ENCODE results near the gene OLIG2. TPM values are rescaled to one million over a fixed set of nuclear protein-coding genes. Genes with fewer than 3 reads are reported as not detected.

OLIG2 gene
- total RNA-seq, 1 donor from 2014 or later: not detected

DNA sequence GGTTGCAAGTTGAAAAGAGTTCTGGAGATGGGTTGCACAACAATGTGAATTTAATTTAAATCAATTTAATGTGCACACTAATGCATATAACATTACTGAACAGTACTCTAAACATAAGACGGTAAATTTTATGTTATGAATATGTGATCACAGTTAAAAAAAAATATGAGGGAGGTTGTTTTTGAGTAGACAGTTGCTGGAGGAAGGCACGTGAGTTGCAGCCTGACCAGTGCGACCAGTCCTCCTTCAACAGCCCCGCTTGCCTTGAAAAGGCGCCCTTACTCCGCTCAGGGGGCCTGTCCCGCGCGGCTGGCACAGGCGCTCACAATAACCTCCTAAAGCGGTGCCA lies 43.9 kb downstream of the OLIG2 start:
- Mint-ChIP-seq H3K27me3 (peaks cover 82% of the 10 kb centered on the region), H3K4me1 (peaks cover 10% of the 10 kb centered on the region), H3K27ac (no peak overlapping the region), H3K36me3 (ENCODE audit: low read depth) (no peaks in the 10 kb centered on the region), H3K9me3 (peaks cover 7% of the 10 kb centered on the region), H3K4me3 (peak overlapping the region; percentile 55)
- intact Hi-C loops (cut with micrococcal nuclease): no loop called here
- DNase-seq: no peak

DNA sequence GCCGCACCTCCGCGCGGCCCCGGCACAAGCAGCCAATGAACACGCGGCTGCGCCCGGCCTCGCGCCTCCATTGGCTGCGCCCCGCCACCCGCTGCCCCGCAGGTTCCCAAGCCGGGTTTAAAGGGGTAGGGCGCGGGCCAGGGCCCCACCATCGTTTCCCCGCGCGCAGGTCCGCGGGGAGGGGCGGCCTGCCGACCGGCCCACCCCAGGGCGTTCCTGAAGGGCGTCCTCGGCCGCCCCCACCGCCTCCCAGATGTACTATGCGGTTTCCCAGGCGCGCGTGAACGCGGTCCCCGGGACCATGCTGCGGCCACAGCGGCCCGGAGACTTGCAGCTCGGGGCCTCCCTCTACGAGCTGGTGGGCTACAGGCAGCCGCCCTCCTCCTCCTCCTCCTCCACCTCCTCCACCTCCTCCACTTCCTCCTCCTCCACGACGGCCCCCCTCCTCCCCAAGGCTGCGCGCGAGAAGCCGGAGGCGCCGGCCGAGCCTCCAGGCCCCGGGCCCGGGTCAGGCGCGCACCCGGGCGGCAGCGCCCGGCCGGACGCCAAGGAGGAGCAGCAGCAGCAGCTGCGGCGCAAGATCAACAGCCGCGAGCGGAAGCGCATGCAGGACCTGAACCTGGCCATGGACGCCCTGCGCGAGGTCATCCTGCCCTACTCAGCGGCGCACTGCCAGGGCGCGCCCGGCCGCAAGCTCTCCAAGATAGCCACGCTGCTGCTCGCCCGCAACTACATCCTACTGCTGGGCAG lies 44.4 kb downstream of the OLIG2 start, which contains the start of gene OLIG1:
Gene OLIG1, plus strand, starts transcription at position 148 of the 750 bp plus-strand sequence. Its CDS starts 106 bp downstream, at position 254.
- H3K27me3 Mint-ChIP-seq: peaks cover 82% of the 10 kb centered on the region
- H3K27ac Mint-ChIP-seq: no peak within 1 kb of the TSS
- H3K9me3 Mint-ChIP-seq: peaks cover 7% of the 10 kb centered on the region
- H3K36me3 Mint-ChIP-seq (ENCODE audit: low read depth): no peaks in the 10 kb centered on the region
- intact Hi-C loops (cut with micrococcal nuclease): loop anchor here (2.0 kb wide), 1 partner anchor 41 kb away; no protein-coding TSS in a partner anchor
- peak within 1 kb of the TSS; percentile 76 for H3K4me3 Mint-ChIP-seq
- DNase-seq: peak; percentile 73
- peaks cover 9% of the 10 kb centered on the region for H3K4me1 Mint-ChIP-seq

DNA sequence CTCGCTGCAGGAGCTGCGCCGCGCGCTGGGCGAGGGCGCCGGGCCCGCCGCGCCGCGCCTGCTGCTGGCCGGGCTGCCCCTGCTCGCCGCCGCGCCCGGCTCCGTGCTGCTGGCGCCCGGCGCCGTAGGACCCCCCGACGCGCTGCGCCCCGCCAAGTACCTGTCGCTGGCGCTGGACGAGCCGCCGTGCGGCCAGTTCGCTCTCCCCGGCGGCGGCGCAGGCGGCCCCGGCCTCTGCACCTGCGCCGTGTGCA lies 44.9 kb downstream of the OLIG2 start:
- DNase-seq: no peak
- Mint-ChIP-seq H3K4me1 (peaks cover 9% of the 10 kb centered on the region), H3K9me3 (peaks cover 7% of the 10 kb centered on the region), H3K4me3 (no peak overlapping the region), H3K36me3 (ENCODE audit: low read depth) (no peaks in the 10 kb centered on the region), H3K27ac (no peak overlapping the region), H3K27me3 (peaks cover 83% of the 10 kb centered on the region)
- intact Hi-C loops (cut with micrococcal nuclease): loop anchor here (2.0 kb wide), 1 partner anchor 42 kb away; no protein-coding TSS in a partner anchor

DNA sequence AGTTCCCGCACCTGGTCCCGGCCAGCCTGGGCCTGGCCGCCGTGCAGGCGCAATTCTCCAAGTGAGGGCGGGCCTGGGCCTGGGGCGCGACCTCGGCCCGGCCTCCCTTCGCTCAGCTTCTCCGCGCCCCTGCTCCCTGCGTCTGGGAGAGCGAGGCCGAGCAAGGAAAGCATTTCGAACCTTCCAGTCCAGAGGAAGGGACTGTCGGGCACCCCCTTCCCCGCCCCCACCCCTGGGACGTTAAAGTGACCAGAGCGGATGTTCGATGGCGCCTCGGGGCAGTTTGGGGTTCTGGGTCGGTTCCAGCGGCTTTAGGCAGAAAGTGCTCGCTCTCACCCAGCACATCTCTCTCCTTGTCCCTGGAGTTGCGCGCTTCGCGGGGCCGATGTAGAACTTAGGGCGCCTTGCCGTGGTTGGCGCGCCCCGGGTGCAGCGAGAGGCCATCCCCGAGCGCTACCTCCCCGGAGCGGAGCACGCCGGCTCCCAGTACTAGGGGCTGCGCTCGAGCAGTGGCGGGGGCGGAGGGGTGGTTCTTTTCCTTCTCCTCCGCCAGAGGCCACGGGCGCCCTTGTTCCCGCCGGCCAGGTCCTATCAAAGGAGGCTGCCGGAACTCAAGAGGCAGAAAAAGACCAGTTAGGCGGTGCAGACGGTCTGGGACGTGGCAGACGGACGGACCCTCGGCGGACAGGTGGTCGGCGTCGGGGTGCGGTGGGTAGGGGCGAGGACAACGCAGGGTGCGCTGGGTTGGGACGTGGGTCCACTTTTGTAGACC lies 45.4 kb downstream of the OLIG2 start:
- Mint-ChIP-seq H3K36me3 (ENCODE audit: low read depth) (no peaks in the 10 kb centered on the region), H3K27me3 (peaks cover 80% of the 10 kb centered on the region), H3K4me1 (peaks cover 9% of the 10 kb centered on the region), H3K27ac (no peak overlapping the region), H3K4me3 (peak overlapping the region; percentile 76), H3K9me3 (peaks cover 7% of the 10 kb centered on the region)
- intact Hi-C loops (cut with micrococcal nuclease): loop anchor here (2.0 kb wide), 1 partner anchor 42 kb away; no protein-coding TSS in a partner anchor
- DNase-seq: peak; percentile 64

DNA sequence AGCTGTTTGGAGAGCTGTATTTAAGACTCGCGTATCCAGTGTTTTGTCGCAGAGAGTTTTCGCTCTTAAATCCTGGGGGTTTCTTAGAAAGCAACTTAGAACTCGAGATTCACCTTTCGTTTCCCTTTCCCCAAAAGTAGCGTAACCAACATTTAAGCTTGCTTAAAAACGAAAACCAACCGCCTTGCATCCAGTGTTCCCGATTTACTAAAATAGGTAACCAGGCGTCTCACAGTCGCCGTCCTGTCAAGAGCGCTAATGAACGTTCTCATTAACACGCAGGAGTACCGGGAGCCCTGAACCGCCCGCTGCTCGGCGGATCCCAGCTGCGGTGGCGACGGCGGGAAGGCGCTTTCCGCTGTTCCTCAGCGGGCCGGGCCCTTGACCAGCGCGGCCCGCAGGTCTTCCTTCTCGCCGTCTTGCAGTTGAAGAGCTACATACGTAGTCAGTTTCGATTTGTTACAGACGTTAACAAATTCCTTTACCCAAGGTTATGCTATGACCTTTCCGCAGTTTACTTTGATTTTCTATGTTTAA lies 46.1 kb downstream of the OLIG2 start:
- H3K4me1 Mint-ChIP-seq: peaks cover 9% of the 10 kb centered on the region
- peak overlapping the region; percentile 76 for H3K4me3 Mint-ChIP-seq
- no peak overlapping the region for H3K27ac Mint-ChIP-seq
- no peaks in the 10 kb centered on the region for H3K36me3 Mint-ChIP-seq (ENCODE audit: low read depth)
- intact Hi-C loops (cut with micrococcal nuclease): loop anchor here (2.0 kb wide), 1 partner anchor 43 kb away; no protein-coding TSS in a partner anchor
- H3K27me3 Mint-ChIP-seq: peaks cover 78% of the 10 kb centered on the region
- H3K9me3 Mint-ChIP-seq: peaks cover 7% of the 10 kb centered on the region
- peak; percentile 64 for DNase-seq

DNA sequence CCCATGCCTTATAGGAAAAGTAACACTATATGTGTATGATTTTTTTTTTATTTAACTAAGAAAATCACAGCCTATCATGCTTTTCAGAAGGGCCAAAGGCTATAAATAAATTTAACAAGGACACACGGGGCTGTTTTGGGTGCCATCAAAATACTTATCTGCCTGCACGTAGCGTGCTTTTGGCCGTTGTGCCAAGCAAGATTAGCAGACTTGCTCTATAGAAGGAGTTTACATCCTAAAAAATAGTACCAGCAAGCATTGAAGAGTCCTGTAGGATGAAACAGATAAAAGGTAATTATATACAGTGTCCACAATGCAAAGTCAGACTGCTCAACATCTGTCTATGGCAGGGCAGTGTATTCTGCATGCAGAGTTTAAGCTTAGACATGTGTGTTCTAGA lies 47.9 kb downstream of the OLIG2 start:
- Mint-ChIP-seq H3K4me3 (no peak overlapping the region), H3K27ac (no peak overlapping the region), H3K9me3 (peaks cover 3% of the 10 kb centered on the region), H3K4me1 (peaks cover 9% of the 10 kb centered on the region), H3K36me3 (ENCODE audit: low read depth) (no peaks in the 10 kb centered on the region), H3K27me3 (peaks cover 73% of the 10 kb centered on the region)
- no peak for DNase-seq
- intact Hi-C loops (cut with micrococcal nuclease): no loop called here

DNA sequence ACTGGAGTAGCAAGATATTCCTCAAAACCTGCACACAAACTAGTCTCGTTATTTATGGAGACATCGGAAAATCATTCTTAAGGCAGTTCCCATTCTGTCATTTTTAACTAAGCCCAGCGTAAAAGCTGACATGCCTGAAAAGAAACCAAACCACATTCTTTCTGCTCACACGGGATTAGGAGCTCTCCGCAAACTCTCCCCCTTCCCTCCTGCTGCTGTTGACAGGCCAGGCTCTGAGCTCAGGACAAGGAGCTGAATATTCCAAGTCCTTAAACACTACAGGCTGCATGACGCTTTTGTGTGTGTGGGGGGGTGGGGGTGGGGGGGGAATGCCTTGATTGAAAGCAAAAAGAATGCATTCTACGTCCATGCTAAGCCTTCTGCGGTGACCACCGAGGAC lies 49.4 kb downstream of the OLIG2 start:
- H3K4me1 Mint-ChIP-seq: peaks cover 9% of the 10 kb centered on the region

DNA sequence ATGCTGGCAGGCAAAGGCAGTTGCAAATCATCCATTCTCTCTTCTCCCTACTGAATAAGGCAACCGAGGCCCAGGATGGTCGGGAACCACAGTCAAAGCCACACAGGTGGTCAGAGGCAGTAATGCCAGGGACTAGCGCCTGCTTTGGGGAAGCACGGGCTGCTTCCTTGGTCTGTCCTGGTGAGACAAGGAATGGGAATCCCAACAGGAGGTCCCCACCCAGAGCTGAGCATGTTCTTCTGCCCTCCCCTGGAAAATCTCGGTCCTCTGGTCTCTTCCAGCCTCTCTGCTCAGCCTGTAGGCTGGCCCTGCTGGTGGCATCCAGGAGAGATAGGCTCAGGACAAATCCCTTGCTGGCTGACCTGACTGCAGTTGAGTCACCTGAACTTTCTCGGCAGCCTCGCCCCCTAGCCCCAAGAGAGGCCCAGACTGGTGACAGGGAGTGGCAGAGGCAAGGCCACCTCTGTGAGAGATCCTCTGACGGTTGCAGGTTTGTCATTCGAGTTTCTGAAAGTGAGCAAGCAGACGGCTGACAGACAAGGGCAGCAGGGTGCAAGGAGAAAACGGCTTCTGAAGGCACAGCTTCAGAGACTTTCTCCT lies 50.0 kb downstream of the OLIG2 start:
- H3K27me3 Mint-ChIP-seq: peaks cover 68% of the 10 kb centered on the region
- no peaks in the 10 kb centered on the region for H3K9me3 Mint-ChIP-seq
- DNase-seq: no peak
- peaks cover 9% of the 10 kb centered on the region for H3K4me1 Mint-ChIP-seq
- intact Hi-C loops (cut with micrococcal nuclease): no loop called here
- no peak overlapping the region for H3K4me3 Mint-ChIP-seq
- H3K36me3 Mint-ChIP-seq (ENCODE audit: low read depth): no peaks in the 10 kb centered on the region
- H3K27ac Mint-ChIP-seq: no peak overlapping the region

More for the DNA sequence above, 49.4 kb downstream of the OLIG2 start:
- no peak for DNase-seq
- peaks cover 64% of the 10 kb centered on the region for H3K27me3 Mint-ChIP-seq
- no peak overlapping the region for H3K4me3 Mint-ChIP-seq
- no peaks in the 10 kb centered on the region for H3K9me3 Mint-ChIP-seq
- no peaks in the 10 kb centered on the region for H3K36me3 Mint-ChIP-seq (ENCODE audit: low read depth)
- H3K27ac Mint-ChIP-seq: no peak overlapping the region
- intact Hi-C loops (cut with micrococcal nuclease): no loop called here

DNA sequence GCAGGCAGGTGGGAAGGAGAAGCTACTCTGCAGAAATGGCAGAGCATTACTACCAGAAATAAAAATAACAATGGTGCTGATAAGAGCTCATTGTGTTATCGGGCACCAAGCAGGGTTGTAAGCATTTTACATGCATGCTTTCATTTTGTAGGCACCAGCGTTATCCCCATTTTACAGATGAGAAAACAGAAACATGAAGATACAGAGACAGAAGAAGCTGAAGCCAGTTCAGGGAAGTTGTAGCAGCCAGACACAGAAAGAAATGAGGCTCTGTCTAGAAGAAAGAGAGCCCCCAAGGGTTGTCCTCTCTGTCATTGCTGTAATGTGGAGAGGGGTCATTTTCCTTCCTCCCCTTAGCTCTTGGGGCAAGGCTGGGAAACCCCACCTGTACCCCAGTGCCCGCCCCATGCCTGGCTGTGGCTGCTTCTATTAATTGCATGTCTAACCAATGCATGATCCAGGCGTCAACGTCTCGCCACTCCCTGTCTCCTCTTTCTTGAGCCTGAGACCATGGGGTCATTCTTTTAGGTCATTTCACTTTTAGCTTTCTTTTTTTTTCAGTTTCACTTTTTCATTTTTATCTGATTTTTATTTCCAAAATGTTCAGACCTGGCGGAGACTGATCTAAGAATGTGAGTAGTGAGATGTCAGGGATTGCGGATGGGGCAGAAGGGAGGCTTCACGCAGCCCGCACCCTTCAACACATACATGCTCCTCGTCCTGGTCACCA lies 51.0 kb downstream of the OLIG2 start:
- Mint-ChIP-seq H3K4me3 (no peak overlapping the region), H3K4me1 (peaks cover 2% of the 10 kb centered on the region), H3K27ac (no peak overlapping the region), H3K27me3 (peaks cover 59% of the 10 kb centered on the region), H3K9me3 (no peaks in the 10 kb centered on the region), H3K36me3 (ENCODE audit: low read depth) (no peaks in the 10 kb centered on the region)
- DNase-seq: no peak
- intact Hi-C loops (cut with micrococcal nuclease): no loop called here

Other genes starting within 250 kb of the OLIG2 start
- not detected in 2 replicates for gene OLIG1, start 44.2 kb downstream of the OLIG2 start, total RNA-seq
- 35.2 and 36.7 TPM in 2 replicates for gene IFNAR2, start 204.0 kb downstream of the OLIG2 start, total RNA-seq
- gene IL10RB, start 240.4 kb downstream of the OLIG2 start, total RNA-seq: 21.1 and 24.0 TPM in 2 replicates

Data from activated CD4-positive, alpha-beta T cell treated with anti-CD3 and anti-CD28 coated beads, Interleukin-2, amount 10 ng/mL, durations not matched to agents 24 days and 14 days (primary cell).